Lung (tissue), 12 donors: ENCODE results near the gene ARHGEF28. TPM values are rescaled to one million over a fixed set of nuclear protein-coding genes. Genes with fewer than 3 reads are reported as not detected.

Experiments used
- ATAC-seq: fragments of 200-7000 bp; cut with Tn5 transposase; one replicate; pipeline ENCODE4 v1.9.1; 2020; ENCODE audit warnings: moderate number of reproducible peaks; ENCODE audit not compliant: insufficient read depth, low FRiP score
- DNase-seq, 3 donors: peaks; one replicate each; pipeline ENCODE4 v3.0.0-alpha.2; 2013 to 2017
- H3K27ac ChIP-seq, 2 donors: one replicate each; pipeline ENCODE4 v1.5.1; 2013; ENCODE audit warnings: mild to moderate bottlenecking in 2 of 2, moderate library complexity in 2 of 2, control low read depth in 1 of 2, inconsistent platforms in 1 of 2, low read depth in 1 of 2, low read length in 1 of 2
- H3K27me3 ChIP-seq, 3 donors: one replicate each; pipeline ENCODE4 v1.5.1; 2013; ENCODE audit warnings: low read length in 2 of 3; ENCODE audit not compliant: control insufficient read depth in 3 of 3, insufficient read depth in 3 of 3
- H3K36me3 ChIP-seq, 4 donors: one replicate each; pipeline ENCODE4 v1.5.1; 2013; ENCODE audit warnings: low read length in 4 of 4, mild to moderate bottlenecking in 1 of 4, moderate library complexity in 1 of 4; ENCODE audit not compliant: control insufficient read depth in 4 of 4, insufficient read depth in 4 of 4
- H3K4me1 ChIP-seq, 5 donors: one replicate each; pipeline ENCODE4 v1.5.1; 2013; ENCODE audit warnings: low read length in 5 of 5, mild to moderate bottlenecking in 2 of 5, moderate library complexity in 1 of 5; ENCODE audit not compliant: control insufficient read depth in 5 of 5, insufficient read depth in 5 of 5
- H3K4me3 ChIP-seq: one replicate; pipeline ENCODE4 v1.5.1; 2013; ENCODE audit warnings: mild to moderate bottlenecking, control low read depth, moderate library complexity
- H3K9ac ChIP-seq, 2 donors: one replicate each; pipeline ENCODE4 v1.5.1; 2013; ENCODE audit warnings: low read length in 2 of 2, control low read depth in 1 of 2; ENCODE audit not compliant: insufficient read depth in 1 of 2
- H3K9me3 ChIP-seq, 4 donors: one replicate each; pipeline ENCODE4 v1.5.1; 2013; ENCODE audit warnings: low read length in 3 of 4, mild to moderate bottlenecking in 1 of 4, moderate library complexity in 1 of 4; ENCODE audit not compliant: control insufficient read depth in 4 of 4, insufficient read depth in 3 of 4
- CTCF ChIP-seq: IDR thresholded peaks from 2 replicates; pipeline ENCODE4 v1.5.1; 2012; ENCODE audit warnings: mild to moderate bottlenecking; ENCODE audit errors: control extremely low read depth, extremely low read depth
- WGBS, 2 donors: extraction: QIAGEN DNeasy Blood & Tissue Kit; methylation state at CpG; one replicate each; pipeline ENCODE4 v1.1.7; 2013; 5-methylcytosine and 5-hydroxymethylcytosine counted together
- polyA plus RNA-seq, 2 donors: library from polyadenylated mRNA; stranded (reverse); fragments of 200-250 nt; gene quantifications; one replicate each; pipeline ENCODE4 v1.2.1, GENCODE V29; 2013
- total RNA-seq, 2 donors: library from RNA; depleted of rRNA in 1 of 2; stranded (reverse); fragments of >200 nt in 1 of 2; gene quantifications; one replicate each; pipeline ENCODE4 v1.2.1, GENCODE V29; 2014 to 2021
- donor health status: control.
- donor health status: control.
- donor health status: Bipolar disorder and iron deficiency.
- donor health status: healthy.
- donor health status: DM: yes; HTN: yes; CAD: no.

Gene ARHGEF28
- total and polyA plus RNA-seq, 4 donors: 3.0 to 13.0 (median 10.0) TPM

- no peak overlapping the region for H3K27ac ChIP-seq
- 57 to 76% methylated on average over 4 of the region's 4 CpGs for WGBS, 2 donors
- H3K27me3 ChIP-seq: no peaks in the 10 kb centered on the region
- no peak overlapping the region for H3K4me3 ChIP-seq
- H3K4me1 ChIP-seq: peaks cover 0 to 6% (median 3%) of the 10 kb centered on the region in 5 donors
- no peak for TF ChIP-seq CTCF
- DNase-seq: no peak
- no peaks in the 10 kb centered on the region for H3K36me3 ChIP-seq
- no peak overlapping the region for H3K9ac ChIP-seq
- no peak for ATAC-seq
- H3K9me3 ChIP-seq: no peaks in the 10 kb centered on the region
These were observed 42.0 kb downstream of the ARHGEF28 start for GRCh38 chr5:73668017-73668416.

- H3K4me1 ChIP-seq: peaks cover 0 to 6% (median 1%) of the 10 kb centered on the region in 5 donors
- no peak for ATAC-seq
- H3K9me3 ChIP-seq: no peaks in the 10 kb centered on the region
- no peak overlapping the region for H3K9ac ChIP-seq
- no peak for DNase-seq
- no peak overlapping the region for H3K27ac ChIP-seq
- H3K27me3 ChIP-seq: no peaks in the 10 kb centered on the region
- H3K36me3 ChIP-seq: no peaks in the 10 kb centered on the region
- H3K4me3 ChIP-seq: no peak overlapping the region
- no peak for TF ChIP-seq CTCF
- WGBS, 2 donors: 63 to 84% methylated on average over 3 of the region's 3 CpGs
These were observed 42.6 kb downstream of the ARHGEF28 start for GRCh38 chr5:73668486-73669111.

- H3K27ac ChIP-seq: no peak overlapping the region
- no peaks in the 10 kb centered on the region for H3K27me3 ChIP-seq
- no peak for TF ChIP-seq CTCF
- H3K4me3 ChIP-seq: no peak overlapping the region
- no peak overlapping the region for H3K9ac ChIP-seq
- no peak for DNase-seq
- WGBS, 2 donors: 87 to 93% methylated on average over 3 of the region's 3 CpGs
- no peaks in the 10 kb centered on the region for H3K36me3 ChIP-seq
- peaks cover 0 to 6% (median 4%) of the 10 kb centered on the region in 5 donors for H3K4me1 ChIP-seq
- H3K9me3 ChIP-seq: no peaks in the 10 kb centered on the region
- ATAC-seq: no peak
These were observed 44.7 kb downstream of the ARHGEF28 start for GRCh38 chr5:73670731-73671130.

- no peak overlapping the region for H3K27ac ChIP-seq
- H3K4me1 ChIP-seq: peaks cover 0 to 6% (median 4%) of the 10 kb centered on the region in 5 donors
- 59 to 81% methylated on average over 2 of the region's 2 CpGs for WGBS, 2 donors
These were observed 46.1 kb downstream of the ARHGEF28 start for GRCh38 chr5:73672132-73672531.

More at GRCh38 chr5:73672132-73672531, 46.1 kb downstream of the ARHGEF28 start:
- ATAC-seq: no peak
- Histone ChIP-seq H3K9ac (no peak overlapping the region), H3K27me3 (no peaks in the 10 kb centered on the region), H3K4me3 (no peak overlapping the region), H3K36me3 (no peaks in the 10 kb centered on the region), H3K9me3 (no peaks in the 10 kb centered on the region)
- no peak for DNase-seq
- no peak for TF ChIP-seq CTCF
